NCI-H226 (cell line): ENCODE results near the gene ATP5MC2.
"Not testable (repeated sequence)": the region's sequence is repeated elsewhere in the genome, so short reads cannot be mapped to it uniquely, and the experiment has no call there.

ENCODE experiments used
- DNase-seq: peaks from one replicate; pipeline ENCODE4 v3.0.0-alpha.2; 2015

The ATP5MC2 gene

DNA sequence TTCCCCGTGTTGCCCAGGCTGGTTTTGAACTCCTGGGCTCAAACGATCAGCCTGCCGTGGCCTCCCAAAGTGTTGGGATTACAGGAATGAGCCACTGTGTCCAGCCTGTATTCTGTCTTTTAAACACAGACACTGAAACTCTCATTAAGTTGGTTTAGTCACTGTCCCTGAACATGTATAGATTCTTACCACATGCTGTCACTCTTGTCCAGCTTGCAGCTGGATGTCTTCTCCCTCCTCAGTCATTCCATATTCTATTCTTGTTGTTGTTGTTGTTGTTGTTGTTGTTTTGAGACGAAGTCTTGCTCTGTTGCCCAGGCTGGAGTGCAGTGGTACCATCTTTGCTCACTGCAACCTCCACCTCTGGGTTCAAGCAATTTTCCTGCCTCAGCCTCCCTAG lies 12.3 kb upstream of the ATP5MC2 start:
- DNase-seq, result no peak

DNA sequence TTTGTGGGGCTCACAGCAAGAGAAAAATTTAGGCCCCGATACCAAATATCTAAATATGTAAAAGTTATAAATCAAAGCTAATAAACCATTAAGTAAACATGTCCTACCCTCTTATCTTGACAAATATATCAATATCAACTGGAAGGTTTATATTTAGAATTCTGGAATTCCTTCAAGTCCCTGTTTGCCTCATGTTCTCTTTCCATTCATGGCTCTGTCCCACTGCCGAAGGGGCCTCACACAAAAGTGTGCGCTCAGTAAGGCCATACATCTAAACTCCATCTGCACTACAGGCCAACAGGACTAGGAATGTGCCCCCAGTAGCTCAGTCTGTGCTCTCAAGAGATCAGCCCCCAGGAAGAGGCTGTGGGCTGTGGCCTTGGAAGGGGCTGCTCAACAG lies 10.6 kb upstream of the ATP5MC2 start:
- DNase-seq, result no peak

DNA sequence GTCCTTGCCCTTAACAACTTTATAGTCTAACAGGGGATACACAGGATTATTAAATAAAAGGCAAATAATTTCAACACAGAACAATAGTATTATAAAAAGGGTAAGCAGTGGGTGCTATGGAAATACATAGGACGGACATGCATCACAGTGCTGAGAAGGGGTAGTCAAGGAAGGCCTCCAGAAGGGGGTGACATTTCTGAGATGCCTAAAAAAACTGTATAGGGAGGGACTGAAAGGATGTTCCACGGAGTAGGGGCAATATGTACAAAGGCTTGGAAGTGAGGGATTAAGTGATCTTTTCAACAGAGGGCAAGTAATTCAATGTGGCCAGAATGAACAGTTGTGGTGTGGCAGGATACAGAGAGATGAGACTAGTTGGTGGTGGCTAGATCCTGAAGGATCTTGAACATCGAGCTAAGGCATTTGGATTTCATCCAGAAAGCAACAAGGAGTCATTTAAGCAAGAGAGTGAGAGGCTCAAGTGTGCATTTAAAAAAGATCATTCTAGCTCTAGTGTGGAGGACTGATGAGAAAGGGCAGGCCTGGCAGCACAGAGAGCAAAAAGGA lies 8.9 kb upstream of the ATP5MC2 start:
- DNase-seq, result no peak

DNA sequence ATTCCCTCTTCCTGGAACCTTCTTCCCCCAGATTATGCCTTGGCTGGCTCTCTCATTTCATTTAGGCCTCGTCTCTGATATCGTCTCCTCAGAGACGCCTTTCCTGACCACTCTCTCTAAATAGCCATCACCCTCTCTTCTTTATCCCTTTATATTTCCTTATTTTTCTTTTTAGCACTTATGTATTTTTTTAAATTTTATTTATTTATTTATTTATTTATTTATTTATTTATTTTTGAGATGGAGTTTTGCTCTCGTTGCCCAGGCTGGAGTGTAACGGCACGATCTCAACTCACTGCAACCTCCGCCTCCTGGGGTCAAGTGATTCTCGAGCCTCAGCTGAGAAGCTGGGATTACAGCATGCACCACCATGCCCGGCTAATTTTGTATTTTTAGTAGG lies 8.1 kb upstream of the ATP5MC2 start:
- DNase-seq, result no peak

DNA sequence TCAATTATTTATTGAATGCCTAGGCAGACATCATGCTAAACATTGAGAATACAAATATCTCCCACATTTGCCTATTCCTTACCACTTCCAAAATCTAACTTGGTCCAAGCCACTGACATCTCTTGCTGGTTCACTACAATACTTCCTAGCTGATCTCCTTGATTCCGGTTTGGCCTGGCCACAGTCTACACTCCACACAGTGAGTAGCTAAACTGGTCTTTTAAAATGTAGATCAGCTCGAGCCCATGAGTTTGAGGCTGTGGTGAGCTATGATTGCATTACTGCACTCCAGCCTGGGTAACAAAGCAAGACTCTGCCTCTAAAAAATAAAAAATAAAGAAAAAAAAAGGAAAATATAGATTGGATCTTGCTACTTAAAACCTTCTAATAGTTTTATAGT lies 7.6 kb upstream of the ATP5MC2 start:
- DNase-seq, result no peak

DNA sequence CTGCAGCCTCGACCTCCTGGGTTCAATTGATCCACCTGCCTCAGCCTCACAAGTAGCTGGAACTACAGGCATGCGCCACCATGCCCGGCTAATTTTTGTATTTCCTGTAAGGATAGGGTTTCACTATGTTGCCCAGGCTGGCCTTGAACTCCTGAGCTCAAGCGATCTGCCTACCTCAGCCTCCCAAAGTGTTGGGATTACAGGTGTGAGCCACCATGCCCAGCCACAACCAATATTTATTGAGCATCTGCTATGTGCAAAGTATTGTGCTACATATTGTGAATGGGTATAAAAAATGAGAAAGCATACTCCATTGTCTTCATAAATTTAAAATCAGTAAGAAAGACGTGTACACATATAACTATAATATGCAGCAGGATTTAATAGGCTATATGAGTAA lies 4.2 kb upstream of the ATP5MC2 start:
- DNase-seq, result not testable (repeated sequence)

DNA sequence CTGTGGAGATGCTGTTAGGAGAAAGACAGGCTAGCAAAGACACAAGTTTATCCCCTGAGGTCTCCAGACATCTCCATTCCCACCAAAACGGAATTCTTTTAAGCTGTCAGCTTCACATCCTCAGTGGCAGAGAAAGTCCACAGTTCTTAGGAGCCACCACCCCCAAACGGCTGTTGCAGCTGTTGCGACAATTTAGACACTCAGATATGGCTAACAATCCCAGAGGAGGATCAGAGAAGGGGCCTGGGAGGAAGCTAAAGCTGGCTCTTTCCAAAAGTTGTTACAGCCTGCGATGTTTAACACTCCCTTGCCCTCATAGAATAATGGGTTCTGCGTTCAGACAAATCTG lies 1.9 kb upstream of the ATP5MC2 start:
- DNase-seq, result no peak

DNA sequence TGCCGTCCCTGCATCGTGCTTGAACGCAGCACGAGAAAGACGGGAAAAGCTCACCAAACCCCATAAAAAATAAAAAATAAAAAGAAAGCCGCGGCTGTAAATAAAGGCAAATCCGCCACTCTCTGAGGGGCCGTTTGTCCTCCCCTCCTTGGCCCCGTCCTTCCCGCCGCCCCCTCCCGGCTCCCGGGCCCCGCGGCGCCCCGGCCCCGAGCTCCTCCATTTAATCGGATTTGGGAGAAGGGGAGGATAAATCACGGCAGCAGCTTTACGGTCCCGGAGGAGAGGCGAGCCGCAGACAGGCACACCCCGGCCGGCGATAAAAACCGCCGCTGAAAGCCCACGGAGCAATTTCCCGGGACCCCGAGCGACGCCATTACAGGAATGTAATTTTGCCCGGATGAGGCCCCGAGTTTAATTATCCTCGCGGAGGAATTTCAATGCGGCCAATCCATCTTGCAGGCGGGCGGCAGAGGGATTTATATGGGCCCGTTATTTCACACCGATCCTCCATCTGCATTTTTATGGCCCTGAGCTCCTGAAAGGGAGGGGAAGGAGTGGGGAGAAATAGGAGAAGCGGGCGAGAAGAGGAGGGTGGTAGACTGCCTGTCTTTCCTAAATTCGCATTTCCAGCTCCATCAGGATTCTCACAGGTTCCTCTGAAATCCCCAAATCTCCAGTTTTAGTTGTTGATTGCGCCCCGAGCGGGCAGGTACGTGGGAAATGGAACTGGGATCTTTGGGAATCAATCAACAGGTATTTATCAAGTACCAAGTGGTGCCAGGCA lies 1.3 kb upstream of the ATP5MC2 start:
- DNase-seq, result no peak

DNA sequence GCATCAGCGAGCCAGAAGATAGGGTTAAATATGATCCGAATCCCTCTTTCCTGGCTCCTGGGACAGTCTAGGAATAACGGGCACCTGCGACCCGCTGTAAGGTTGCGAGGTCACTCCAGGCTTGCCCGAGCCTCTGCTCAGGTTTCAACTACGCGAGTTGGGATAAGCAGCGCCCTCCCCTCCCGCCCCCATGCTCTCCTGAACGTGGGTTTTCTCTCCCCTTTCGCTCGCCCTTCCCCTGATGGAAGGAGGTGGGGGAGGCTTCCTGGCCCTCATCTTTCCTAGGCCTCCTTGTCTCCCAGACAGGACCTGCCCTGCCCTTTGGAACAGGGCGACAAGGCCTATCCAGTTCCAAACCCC lies 753 bp upstream of the ATP5MC2 start:
- DNase-seq, result no peak

DNA sequence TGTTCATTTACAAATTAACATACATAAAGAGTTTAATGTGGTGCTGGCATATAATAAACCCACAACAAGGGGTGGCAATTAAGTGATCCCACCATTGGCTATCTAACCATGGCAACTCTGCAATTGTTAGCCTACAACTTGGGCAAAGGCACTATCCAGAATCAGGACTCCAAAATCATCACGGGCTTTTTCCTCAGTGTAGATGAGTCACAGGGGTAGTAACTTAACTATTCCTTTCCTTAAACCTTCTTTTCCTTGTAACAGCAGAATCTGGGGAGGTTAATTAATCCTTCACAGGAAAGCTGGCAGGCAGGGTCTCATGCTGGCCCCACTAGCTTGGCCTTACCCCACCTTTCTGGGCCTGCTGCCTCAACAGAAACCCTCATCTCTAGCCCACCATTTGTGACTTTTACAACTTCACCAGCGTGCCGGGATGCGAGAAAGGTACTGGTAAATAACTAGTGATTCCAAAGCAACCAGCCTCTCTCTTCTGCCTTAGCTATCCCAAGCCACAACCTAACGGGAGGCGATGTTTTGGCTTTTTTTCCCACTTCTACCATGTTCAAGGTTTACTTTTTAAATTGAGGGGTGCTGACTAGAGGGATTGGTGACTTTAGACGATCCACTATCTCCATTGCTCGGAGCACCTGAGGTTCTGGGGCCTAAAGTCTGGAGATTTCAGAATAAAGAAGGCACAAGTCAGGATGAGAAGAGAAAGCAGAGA lies 744 bp downstream of the ATP5MC2 start:
- no peak for DNase-seq

DNA sequence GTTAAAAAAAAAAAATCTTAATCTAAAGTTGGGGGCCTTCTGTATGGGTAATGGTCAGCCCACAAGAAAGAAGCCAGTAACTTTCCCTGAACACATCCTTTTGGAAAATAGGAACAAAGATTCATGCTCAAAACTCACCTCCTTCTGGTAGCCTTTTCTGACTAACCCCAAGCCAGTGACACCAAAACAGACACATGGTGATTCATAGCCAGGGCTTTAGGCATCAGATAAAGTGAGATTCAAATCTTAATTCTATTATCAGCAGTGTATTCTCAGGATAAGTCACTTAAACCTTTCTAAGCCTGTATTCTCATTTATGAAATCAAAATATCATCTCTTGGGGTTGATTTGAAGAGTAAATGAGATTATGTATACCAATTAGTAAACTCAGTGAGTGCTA lies 4.9 kb downstream of the ATP5MC2 start:
- no peak for DNase-seq

DNA sequence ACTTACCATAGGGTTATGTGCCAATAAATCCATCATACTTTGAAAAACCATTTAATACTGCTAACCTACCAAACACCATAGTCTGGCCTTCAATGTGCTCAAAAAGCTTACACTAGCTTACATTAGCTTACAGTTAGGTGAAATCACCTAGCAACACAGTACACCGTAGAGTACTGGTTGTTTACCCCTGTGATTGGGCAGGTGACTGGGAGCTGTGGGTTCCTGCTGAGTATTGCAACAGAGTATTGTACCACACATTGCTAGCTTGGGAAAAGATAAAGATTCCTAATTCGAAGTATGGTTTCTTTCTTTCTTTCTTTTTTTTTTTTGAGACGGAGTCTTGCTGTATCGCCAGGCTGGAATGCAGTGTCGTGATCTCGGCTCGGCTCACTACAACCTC lies 5.6 kb downstream of the ATP5MC2 start:
- DNase-seq, result peak; percentile 53

DNA sequence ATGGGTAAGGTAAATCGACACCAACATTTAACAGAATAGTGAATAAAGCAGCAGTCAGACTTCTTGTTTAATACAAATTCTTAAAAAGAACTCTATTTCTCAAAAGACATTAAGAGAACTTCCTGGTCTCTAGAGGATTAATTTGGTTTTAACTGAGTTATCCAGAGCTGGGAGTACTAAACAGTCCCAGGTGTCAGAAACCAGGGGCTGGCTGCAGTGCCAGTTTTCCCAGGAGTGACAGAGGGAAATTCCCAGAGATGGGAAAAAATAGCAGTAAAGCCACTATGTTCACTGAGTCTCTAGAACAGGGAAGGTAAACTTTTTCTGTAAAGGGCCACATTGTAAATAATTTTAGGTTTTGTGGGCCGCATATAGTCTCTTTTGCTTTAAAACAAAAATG lies 8.8 kb downstream of the ATP5MC2 start:
- no peak for DNase-seq

DNA sequence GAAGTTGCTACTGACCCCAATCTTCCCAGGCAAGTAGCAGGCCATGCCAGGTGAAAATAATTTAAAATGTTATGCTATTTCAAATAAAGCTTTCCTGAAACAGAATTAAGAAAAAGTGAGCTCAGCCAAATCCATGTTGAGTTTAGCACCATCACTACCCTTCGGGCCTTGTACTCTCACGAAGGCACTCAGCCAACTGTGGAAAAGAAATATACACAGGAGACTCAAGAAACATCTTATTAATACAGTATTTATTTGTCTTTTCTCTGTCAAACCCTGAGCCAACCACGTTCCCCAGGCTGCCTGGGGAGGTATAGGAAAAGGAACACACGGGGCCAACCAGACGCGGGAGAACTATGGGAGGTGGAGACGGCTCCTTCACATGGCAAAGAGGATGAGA lies 10.9 kb downstream of the ATP5MC2 start:
- no peak for DNase-seq

DNA sequence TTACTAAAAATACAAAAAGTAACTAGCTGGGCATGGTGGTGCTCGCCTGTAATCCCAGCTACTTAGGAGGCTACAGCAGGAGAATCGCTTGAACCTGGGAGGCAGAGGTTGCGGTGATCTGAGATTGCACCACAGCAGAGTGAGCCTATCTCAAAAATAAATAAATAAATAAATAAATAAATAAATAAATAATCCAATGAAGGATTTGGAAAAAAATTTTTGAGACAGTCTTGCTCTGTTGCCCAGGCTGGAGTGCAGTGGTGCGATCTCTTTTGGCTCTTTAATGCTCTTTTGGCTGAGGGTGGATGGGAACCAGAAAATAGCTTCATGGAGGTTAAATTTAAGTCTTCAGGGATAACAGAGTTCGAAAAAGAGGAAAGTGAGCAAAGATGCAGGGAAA lies 11.7 kb downstream of the ATP5MC2 start:
- DNase-seq, result no peak

DNA sequence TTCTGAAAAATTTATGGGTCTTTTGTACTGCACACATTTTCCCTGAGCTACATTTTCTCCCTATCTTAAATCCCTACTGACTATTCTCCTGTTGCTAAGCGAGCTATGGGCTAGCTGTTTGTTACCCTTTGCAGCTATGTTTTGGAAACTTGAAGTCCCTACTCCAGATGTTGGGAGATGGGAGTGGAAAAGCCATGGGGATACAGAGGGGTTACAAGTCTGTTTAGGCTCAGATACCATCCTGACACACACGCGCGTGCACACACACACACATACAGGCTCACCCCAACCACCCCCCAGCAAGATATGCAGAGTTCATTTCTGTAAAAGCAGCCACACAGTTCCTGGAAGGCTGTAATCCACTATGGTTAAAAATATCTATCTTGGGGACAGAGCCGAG lies 15.8 kb downstream of the ATP5MC2 start:
- DNase-seq, result no peak

DNA sequence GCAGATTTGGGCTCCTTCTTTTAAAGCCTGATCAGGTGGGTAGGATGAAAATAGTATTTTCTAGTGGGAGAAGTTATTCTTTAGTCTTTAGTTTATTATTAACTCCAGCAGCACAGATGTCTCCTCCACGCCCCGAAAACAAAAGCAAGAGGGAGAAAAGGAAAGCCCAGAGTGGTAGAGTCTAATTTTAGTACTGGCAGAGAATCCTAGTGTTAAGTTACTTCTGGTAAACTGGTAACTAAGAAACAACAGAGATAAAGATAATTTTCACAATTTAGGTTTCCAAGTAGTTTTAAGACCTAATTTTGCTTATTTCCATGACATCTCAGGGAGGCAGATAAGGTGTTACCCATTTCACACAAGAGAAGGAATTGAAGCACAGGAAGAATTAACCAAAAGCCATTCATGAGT lies 16.3 kb downstream of the ATP5MC2 start:
- DNase-seq, result no peak

DNA sequence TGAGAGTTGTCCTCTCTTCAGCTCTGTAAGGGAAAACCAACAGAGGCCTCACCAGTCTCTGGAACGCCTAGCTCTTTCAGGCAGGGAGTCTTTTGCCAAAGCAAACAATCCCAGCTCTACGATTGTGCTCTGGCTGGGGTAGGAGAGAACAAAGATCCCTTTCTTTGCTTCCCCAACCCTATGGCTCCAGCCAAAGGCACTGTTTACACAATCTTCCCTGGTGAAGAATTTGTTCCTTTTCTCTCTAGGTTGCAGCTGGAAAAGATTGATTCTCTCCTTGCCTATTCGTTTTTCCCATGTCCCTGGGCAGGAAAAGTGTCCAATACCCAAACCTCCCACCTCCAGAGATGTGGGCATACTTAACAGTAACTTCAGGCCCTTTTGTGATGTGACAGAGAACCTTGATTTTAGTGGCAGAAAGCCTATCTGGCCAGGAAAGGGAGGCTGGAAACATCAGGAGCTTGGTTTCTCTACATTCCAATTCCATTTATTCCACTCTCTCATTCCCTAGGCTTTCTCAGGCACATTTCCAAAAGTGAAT lies 16.8 kb downstream of the ATP5MC2 start:
- no peak for DNase-seq

DNA sequence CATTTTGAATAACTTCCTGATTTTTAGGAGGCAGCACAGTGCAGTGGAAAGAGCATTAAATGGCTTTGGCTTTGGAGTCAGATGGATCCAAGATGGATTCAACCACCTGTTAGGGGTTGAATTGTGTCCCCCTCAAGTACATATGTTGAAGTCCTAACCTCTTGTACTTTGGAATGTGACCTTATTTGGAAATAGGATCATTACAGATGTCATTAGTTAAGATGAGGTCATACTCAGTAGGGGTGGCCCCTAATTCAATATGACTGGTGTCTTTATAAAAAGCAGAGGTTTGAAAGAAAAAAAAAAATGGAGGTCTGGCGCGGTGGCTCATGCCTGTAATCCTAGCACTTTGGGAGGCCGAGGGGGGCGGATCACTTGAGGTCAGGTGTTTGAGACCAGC lies 18.8 kb downstream of the ATP5MC2 start:
- DNase-seq, result no peak

DNA sequence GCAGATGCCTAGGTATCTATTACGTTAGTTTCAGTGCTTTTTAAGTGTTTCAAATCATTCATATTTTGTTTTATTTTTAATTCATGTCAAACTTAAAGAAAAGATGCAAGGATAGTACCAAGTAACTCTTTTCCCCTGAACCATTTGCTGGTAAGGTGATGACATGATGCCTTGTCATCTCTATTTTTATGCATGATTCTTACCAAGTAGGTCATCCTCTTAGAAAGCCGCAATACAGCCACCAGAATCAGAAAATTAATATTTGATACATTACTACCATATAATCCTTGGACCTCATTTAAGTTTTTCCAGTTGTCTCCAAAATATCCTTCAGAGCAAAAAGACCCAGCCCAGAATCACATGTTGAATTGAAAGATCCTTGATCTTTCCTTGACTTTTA lies 22.3 kb downstream of the ATP5MC2 start:
- DNase-seq, result no peak

DNA sequence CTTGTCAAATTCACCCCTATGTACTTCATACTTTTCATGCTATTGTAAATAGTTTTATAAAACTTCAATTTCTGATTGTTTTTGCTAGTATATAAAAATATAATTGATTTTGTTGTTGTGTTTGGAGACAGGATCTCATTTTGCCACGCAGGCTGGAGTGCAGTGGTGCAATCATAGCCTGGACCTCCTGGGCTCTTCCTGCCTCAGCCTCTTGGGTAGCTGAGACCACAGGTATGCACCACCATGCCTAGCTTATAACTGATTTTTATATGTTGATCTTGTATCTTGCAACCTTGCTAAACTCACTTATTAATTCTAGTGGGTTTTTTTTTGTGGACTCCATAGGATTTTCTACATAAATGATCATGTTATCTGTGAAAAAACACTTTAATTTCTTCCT lies 23.5 kb downstream of the ATP5MC2 start:
- peak; percentile 44 for DNase-seq

DNA sequence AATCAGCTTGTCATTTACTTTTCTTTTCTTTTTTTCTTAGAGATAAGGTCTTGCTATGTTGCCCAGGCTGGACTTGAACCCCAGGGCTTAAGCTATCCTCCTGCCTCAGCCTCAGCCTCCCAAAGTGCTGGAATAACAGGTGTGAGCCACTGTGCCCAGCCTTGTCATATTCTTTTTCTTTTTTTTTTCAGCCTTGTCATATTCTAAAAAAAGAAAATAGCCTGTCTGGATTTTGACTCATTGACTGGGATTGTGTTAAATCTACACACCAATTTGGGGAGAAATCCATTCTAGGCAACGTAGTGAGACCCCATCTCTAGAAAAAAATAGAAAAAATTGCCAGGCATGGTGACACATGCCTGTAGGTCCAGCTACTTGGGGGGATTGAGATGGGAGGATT lies 24.1 kb downstream of the ATP5MC2 start:
- DNase-seq, result no peak

DNA sequence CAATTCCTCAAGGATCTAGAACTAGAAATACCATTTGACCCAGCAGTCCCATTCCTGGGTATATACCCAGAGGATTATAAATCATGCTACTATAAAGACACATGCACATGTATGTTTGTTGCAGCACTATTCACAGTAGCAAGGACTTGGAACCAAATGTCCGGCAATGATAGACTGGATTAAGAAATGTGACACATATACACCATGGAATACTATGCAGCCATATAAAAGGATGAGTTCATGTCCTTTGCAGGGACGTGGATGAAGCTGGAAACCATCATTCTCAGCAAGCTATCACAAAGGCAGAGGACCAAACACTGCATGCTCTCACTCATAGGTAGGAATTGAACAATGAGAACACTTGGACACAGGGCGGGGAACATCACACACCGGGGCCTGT lies 29.6 kb downstream of the ATP5MC2 start:
- DNase-seq, result not testable (repeated sequence)

DNA sequence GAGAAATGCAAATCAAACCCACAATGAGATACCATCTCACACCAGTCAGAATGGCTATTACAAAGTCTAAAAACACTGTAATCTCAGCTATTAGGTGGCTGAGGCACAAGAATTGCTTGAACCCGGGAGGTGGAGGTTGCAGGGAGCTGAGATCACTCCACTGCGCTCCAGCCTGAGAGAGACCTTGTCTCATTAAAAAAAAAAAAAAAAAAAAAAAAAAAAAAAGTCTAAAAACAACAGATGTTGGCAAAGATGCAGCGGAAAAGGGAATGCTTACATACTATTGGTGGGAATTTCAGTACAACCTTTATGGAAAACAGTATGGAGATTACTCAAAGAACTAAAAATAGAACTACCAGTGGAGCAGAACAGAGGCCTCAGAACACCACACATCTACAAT lies 30.7 kb downstream of the ATP5MC2 start:
- no peak for DNase-seq
